Muscle layer of colon (tissue), 2 donors: ENCODE data around the gene GALK1.

ENCODE experiments used
- H3K27ac ChIP-seq: one replicate; pipeline ENCODE4 v1.7.0; 2013; ENCODE audit warnings: low read depth, mild to moderate bottlenecking, low read length, moderate library complexity
- H3K27me3 ChIP-seq, 2 donors: one replicate each; pipeline ENCODE4 v1.7.0; 2013; ENCODE audit warnings: low read length in 2 of 2, mild to moderate bottlenecking in 2 of 2; ENCODE audit not compliant: insufficient read depth in 2 of 2, control insufficient read depth in 1 of 2
- H3K36me3 ChIP-seq: one replicate; pipeline ENCODE4 v1.7.0; 2013; ENCODE audit warnings: mild to moderate bottlenecking, low read length; ENCODE audit not compliant: insufficient read depth
- H3K4me1 ChIP-seq: one replicate; pipeline ENCODE4 v1.7.0; 2013; ENCODE audit warnings: mild to moderate bottlenecking, low read length; ENCODE audit not compliant: insufficient read depth
- H3K4me3 ChIP-seq, 2 donors: one replicate each; pipeline ENCODE4 v1.7.0; 2013; ENCODE audit warnings: low read length in 2 of 2, low read depth in 1 of 2, mild to moderate bottlenecking in 1 of 2, moderate library complexity in 1 of 2
- H3K9ac ChIP-seq: one replicate; pipeline ENCODE4 v1.7.0; 2013; ENCODE audit warnings: low read length
- H3K9me3 ChIP-seq: one replicate; pipeline ENCODE4 v1.7.0; 2013; ENCODE audit warnings: mild to moderate bottlenecking, low read length
- donor health status: abdominal sarcoma.
- donor health status: Adenocarcinoma of cecum.

GALK1 gene

GRCh38 chr17:75807861-75808260, 42.9 kb upstream of the GALK1 start:
- H3K27me3 ChIP-seq, result no peaks in the 10 kb centered on the region
- H3K9me3 ChIP-seq, result no peaks in the 10 kb centered on the region
- no peak overlapping the region for H3K4me3 ChIP-seq
- H3K9ac ChIP-seq, result no peak overlapping the region
- H3K4me1 ChIP-seq, result peaks cover 14% of the 10 kb centered on the region
- no peak overlapping the region for H3K27ac ChIP-seq
- H3K36me3 ChIP-seq, result peaks cover 26% of the 10 kb centered on the region

GRCh38 chr17:75806822-75807500, 42.0 kb upstream of the GALK1 start:
- Histone ChIP-seq H3K4me3 (no peak overlapping the region), H3K27ac (no peak overlapping the region), H3K27me3 (no peaks in the 10 kb centered on the region), H3K36me3 (peaks cover 17% of the 10 kb centered on the region), H3K4me1 (peaks cover 14% of the 10 kb centered on the region), H3K9me3 (no peaks in the 10 kb centered on the region), H3K9ac (no peak overlapping the region)

- peaks cover 9% of the 10 kb centered on the region for H3K4me1 ChIP-seq
- peaks cover 12% of the 10 kb centered on the region for H3K36me3 ChIP-seq
- H3K27ac ChIP-seq, result no peak overlapping the region
- H3K27me3 ChIP-seq, result no peaks in the 10 kb centered on the region
- H3K4me3 ChIP-seq, result no peak overlapping the region
- H3K9me3 ChIP-seq, result no peaks in the 10 kb centered on the region
- no peak overlapping the region for H3K9ac ChIP-seq
These were observed 38.9 kb upstream of the GALK1 start for GRCh38 chr17:75803883-75804282.

- H3K4me3 ChIP-seq, result no peak overlapping the region
- no peaks in the 10 kb centered on the region for H3K9me3 ChIP-seq
- H3K27me3 ChIP-seq, result no peaks in the 10 kb centered on the region
- H3K27ac ChIP-seq, result no peak overlapping the region
- H3K4me1 ChIP-seq, result no peaks in the 10 kb centered on the region
- no peak overlapping the region for H3K9ac ChIP-seq
- H3K36me3 ChIP-seq, result peaks cover 22% of the 10 kb centered on the region
These were observed 34.4 kb upstream of the GALK1 start for GRCh38 chr17:75799402-75799801.

- H3K27me3 ChIP-seq, result no peaks in the 10 kb centered on the region
- no peak overlapping the region for H3K27ac ChIP-seq
- H3K4me1 ChIP-seq, result no peaks in the 10 kb centered on the region
- H3K4me3 ChIP-seq, result no peak overlapping the region
- H3K9me3 ChIP-seq, result no peaks in the 10 kb centered on the region
- H3K9ac ChIP-seq, result no peak overlapping the region
- H3K36me3 ChIP-seq, result peaks cover 38% of the 10 kb centered on the region
These were observed 31.0 kb upstream of the GALK1 start for GRCh38 chr17:75795820-75796607.

- no peaks in the 10 kb centered on the region for H3K9me3 ChIP-seq
- no peak overlapping the region for H3K27ac ChIP-seq
- H3K36me3 ChIP-seq, result peaks cover 25% of the 10 kb centered on the region
- H3K4me1 ChIP-seq, result no peaks in the 10 kb centered on the region
- H3K27me3 ChIP-seq, result no peaks in the 10 kb centered on the region
- H3K4me3 ChIP-seq, result no peak overlapping the region
- H3K9ac ChIP-seq, result no peak overlapping the region
These were observed 28.5 kb upstream of the GALK1 start for GRCh38 chr17:75793460-75793859.

- H3K4me3 ChIP-seq, result no peak overlapping the region
- no peaks in the 10 kb centered on the region for H3K9me3 ChIP-seq
- H3K27me3 ChIP-seq, result no peaks in the 10 kb centered on the region
- peaks cover 15% of the 10 kb centered on the region for H3K36me3 ChIP-seq
- no peak overlapping the region for H3K27ac ChIP-seq
- no peak overlapping the region for H3K9ac ChIP-seq
- peaks cover 14% of the 10 kb centered on the region for H3K4me1 ChIP-seq
These were observed 26.3 kb upstream of the GALK1 start for GRCh38 chr17:75791254-75791653.

- Histone ChIP-seq H3K27ac (peak overlapping the region; percentile 96), H3K27me3 (no peaks in the 10 kb centered on the region), H3K9me3 (no peaks in the 10 kb centered on the region), H3K9ac (peak overlapping the region; percentile 81), H3K4me3 (peak overlapping the region; percentile 57 to 88), H3K36me3 (no peaks in the 10 kb centered on the region), H3K4me1 (peaks cover 39% of the 10 kb centered on the region)
These were observed 20.3 kb upstream of the GALK1 start for GRCh38 chr17:75785016-75785890.

GRCh38 chr17:75784473-75785015, 19.6 kb upstream of the GALK1 start, which contains the start of gene UNK:
UNK (plus strand) TSS chr17:75784806; CDS start chr17:75784881, 75 bp downstream.
- H3K27ac ChIP-seq, result peak within 1 kb of the TSS; percentile 96
- H3K9ac ChIP-seq, result peak within 1 kb of the TSS; percentile 81
- no peaks in the 10 kb centered on the region for H3K36me3 ChIP-seq
- no peaks in the 10 kb centered on the region for H3K27me3 ChIP-seq
- peak within 1 kb of the TSS; percentile 57 to 88 for H3K4me3 ChIP-seq
- no peaks in the 10 kb centered on the region for H3K9me3 ChIP-seq
- H3K4me1 ChIP-seq, result peaks cover 39% of the 10 kb centered on the region

GRCh38 chr17:75783803-75784472, 18.9 kb upstream of the GALK1 start:
- H3K9me3 ChIP-seq, result no peaks in the 10 kb centered on the region
- H3K4me1 ChIP-seq, result peaks cover 39% of the 10 kb centered on the region
- peaks cover under 1% of the 10 kb centered on the region for H3K36me3 ChIP-seq
- H3K27me3 ChIP-seq, result no peaks in the 10 kb centered on the region
- H3K4me3 ChIP-seq, result peak overlapping the region; percentile 4 to 57
- H3K9ac ChIP-seq, result peak overlapping the region; percentile 77
- H3K27ac ChIP-seq, result peak overlapping the region; percentile 96
